Measurements from ENCODE around the gene QPRT. TPM values are rescaled to one million over a fixed set of nuclear protein-coding genes. Genes with fewer than 3 reads are reported as not detected.
A peak's percentile ranks its signal among the peaks of the same experiment; 100 is the strongest.
"Not testable (repeated sequence)": the region's sequence is repeated elsewhere in the genome, so short reads cannot be mapped to it uniquely, and the experiment has no call there.

QPRT gene
- polyA plus RNA-seq, 1 donor, result 80.1 TPM

DNA sequence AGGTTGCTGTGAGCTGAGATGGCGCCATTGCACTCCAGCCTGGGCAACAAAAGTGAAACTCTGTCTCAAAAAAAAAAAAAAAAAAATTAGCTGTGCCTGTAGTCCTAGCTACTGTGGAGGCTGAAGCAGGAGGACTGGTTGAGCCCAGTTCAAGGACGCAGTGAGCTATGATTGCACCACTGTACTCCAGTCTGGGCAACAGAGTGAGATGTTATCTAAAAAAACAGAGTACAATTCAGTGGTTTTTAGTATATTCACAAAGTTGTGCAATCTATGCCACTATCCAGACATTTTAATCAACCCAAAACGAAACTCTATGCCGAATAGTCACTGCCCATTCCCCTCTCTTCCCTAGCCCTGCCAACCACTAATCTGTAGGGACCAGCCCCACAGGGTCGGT is 41.7 kb downstream of the QPRT start:
- no peak for DNase-seq

DNA sequence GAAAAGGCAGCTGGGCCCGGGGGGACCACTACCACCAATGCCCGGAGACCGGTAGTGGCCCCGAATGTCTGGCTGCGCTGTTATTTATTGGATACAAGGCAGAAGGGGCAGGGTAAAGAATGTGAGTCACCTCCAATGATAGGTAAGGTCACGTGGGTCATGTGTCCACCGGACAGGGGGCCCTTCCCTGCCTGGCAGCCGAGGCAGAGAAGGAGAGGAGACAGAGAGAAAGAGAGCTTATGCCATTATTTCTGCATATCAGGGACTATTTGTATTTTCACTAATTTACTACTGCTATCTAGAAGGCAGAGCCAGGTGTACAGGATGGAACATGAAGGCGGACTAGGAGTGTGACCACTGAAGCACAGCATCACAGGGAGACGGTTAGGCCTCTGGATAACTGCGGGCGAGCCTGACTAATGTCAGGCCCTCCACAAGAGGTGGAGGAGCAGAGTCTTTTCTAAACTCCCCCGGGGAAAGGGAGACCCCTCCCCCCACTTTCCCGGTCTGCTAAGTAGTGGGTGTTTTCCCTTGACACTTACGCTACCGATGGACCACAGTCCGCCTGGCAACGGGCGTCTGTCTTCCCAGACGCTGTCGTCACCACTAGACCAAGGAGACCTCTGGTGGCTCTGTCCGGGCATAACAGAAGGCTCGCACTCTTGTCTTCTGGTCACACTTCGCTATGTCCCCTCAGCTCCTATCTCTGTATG is 42.3 kb downstream of the QPRT start:
- DNase-seq, result peak; percentile 64

DNA sequence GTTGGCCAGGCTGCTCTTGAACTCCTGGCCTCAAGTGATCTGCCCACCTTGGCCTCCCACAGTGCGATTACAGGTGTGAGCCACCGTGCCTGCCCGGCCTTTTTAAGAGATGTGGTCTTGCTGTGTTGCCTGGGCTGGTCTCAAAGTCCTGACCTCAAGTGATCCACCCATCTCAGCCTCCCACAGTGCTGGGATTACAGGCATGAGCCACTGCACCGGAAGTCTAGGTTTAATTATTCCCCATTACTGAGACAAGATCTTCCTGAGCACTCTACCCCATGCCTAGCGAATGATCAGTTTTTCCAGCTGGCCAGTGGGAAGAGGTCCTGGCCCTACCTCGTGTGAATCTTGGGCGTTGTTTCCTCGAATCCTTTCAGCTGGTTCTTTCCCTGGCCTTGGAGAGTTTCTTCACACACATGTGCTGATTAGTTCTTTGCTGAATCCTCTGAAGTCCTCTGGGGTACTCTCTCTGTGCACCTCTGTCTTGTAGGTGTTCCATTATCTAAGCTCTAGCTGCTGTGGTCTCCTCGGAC is 47.9 kb downstream of the QPRT start:
- no peak for DNase-seq

DNA sequence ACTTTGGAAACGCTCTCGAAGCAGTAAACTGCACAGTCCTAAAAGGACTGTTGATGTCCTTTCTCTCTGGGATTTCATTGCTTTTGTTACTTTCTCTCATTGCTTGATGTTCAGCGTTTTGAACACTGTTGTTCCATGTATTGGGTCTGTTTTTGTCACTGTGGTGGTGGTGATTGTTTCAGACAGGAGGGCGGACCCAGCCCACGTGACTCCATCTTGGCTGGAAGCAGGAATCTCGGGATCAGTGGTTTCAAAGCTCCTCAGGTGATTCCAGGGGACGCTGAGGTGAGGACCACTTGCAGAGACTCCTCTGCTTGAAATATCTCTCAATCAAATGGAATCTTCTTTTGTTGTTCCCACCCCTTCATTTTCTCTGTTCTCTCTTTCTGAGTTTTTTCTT is 48.5 kb downstream of the QPRT start:
- no peak for DNase-seq

DNA sequence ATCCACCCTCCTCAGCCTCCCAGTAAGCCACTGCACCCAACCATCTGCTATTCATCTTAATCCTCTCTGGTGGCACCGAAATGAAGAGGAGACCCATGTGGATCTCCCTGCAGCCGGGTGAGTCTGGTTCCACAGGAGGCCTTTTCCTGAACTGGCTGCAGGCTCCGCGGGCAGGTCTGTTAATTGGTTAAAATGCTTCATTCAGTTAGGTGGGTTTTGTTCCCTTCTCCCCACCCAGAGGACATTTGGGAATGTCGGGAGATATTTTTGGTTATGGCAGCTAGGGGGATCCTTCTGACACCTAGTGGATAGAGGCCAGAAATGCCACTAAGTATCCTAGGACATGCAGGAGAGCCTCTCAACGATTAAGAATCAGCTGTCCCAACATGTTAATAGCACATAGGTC is 50.1 kb downstream of the QPRT start:
- DNase-seq, result no peak

DNA sequence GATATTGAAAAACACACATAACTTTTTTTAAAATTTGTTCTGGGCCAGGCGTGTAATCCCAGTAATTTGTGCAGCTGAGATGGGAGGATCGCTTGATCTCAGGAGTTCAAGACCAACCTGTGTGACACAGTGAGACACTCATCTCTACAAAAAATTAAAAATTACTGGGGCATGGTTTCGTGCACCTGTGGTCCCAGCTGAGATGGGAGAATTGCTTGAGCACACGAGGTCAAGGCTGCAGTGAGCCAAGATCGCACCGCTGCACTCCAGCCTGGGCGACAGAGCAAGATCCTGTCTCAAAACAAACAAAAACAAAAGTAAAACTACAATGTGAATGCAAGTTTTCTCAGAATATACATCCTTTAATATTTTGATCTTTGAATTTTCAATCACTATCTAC is 51.7 kb downstream of the QPRT start:
- no peak for DNase-seq

DNA sequence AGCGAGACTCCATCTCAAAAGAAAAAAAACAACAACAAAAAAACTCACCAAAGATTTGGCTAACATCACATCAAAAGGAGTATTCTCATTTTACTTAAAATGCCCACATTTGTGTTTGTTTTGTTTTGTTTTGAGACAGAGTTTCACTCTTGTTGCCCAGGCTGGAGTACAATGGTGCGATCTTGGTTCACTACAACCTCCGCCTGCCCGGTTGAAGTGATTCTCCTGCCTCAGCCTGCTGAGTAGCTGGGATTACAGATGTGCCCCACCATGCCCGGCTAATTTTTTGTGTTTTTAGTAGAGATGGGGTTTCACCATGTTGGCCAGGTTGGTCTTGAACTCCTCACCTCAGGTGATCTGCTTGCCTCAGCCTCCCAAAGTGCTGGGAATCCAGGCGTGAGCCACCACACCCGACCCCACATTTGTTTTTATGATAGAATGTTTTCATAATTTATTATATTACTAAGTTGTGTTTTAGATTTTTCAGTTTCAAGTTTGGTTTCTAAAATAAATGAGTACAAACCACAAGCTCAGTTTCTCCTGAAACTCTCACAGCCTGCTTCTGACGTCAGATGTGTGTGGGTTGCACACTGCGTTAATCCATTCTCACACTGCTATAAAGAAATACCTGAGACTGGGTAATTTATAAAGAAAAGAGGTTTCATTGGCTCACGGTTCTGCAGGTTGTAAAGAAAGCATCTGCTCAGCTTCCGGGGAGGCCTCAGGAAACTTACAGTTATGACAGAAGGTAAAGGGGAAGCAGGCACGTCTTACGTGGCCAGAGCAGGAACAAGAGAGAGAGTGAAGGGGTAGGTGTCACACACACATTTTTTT is 53.0 kb downstream of the QPRT start:
- DNase-seq, result not testable (repeated sequence)

DNA sequence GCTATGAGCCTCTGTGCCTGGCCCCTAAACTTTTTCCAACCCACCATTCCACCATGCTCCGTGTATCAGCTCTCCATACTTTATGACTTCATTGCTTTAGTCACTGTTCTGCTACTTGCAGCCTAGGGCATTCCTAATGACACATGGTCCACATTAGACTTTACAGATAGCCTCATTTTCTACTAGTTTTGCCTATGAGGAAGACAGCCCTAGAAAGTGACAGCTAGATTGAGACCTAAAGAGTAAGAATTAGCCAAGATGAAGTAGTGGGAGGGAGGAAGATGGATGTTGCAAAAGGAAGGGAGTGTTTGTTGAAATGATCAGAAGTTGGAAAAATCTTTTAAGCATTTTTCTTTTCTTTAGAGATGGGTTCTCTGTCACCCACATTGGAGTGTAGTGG is 55.8 kb downstream of the QPRT start:
- DNase-seq, result no peak

DNA sequence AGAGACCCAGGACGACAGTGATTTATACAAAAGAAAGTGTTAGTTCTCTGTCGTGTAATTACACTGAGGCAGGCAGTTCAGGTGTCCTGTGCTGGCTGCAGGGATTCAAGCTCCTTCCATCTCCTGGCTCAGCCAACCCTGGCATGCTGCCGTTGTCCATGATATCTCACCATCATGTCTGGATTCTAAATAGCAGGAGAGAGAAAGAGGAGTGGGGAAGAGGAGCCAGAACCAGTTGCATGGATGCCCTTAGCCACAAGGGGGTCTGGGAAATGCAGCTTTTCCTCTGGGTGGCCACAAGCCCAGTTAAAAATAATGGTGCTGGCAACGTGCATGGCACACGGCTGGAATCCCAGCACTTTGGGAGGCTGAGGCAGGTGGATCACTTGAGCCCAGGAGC is 57.1 kb downstream of the QPRT start:
- DNase-seq, result no peak

DNA sequence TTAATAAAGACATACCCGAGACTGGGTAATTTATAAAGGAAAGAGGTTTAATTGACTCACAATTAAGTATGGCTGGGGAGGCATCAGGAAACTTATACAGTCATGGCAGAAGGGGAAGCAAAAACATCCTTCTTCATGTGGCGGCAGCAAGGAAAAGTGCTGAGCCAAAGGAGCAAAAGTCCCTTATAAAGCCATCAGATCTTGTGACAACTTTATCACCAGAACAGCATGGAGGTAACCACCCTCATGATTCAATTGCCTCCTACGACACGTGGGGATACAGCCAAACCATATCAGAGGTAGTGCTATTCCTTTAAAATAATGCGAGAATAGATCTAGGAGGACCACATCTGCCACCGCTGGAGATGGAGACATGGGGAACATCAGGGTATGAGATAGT is 57.8 kb downstream of the QPRT start:
- DNase-seq, result no peak

DNA sequence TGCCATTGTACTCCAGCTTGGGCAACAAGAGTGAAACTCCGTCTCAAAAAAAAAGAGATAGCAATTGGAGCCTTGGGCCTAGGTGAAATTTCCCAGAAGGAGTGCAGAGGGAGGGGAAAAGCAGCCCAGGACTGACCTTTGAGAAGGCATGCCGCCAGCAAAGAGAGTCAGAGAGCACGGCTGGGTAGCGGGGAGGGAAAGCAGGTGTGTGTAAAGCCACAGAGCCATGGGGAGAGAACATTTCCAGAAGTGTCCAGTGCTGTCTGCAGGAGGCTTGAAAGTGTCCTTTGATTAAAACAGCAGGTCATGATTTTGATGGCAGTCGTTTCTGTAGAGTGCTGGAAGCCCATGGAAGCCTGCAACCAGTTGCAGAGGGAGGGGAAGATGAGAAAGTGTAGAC is 58.7 kb downstream of the QPRT start:
- no peak for DNase-seq

DNA sequence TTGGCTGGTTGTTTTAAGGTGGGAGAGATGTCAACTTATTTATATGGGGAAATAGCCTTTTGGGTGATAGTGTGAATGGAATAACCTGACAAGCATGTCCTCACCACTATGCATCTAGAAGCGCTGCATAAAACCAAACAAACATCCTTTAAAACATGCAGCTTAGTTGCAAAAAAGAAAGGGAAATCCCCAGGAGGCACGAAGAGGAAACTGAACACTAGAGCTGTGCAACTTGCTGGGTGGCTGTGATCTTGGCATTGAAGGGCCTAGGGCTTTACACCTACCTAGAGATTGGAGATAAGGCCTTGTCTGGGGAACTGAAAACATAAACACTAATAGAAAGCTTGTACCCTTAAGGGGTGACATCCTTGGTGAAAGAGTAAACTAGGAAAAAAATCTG is 59.5 kb downstream of the QPRT start:
- no peak for DNase-seq

DNA sequence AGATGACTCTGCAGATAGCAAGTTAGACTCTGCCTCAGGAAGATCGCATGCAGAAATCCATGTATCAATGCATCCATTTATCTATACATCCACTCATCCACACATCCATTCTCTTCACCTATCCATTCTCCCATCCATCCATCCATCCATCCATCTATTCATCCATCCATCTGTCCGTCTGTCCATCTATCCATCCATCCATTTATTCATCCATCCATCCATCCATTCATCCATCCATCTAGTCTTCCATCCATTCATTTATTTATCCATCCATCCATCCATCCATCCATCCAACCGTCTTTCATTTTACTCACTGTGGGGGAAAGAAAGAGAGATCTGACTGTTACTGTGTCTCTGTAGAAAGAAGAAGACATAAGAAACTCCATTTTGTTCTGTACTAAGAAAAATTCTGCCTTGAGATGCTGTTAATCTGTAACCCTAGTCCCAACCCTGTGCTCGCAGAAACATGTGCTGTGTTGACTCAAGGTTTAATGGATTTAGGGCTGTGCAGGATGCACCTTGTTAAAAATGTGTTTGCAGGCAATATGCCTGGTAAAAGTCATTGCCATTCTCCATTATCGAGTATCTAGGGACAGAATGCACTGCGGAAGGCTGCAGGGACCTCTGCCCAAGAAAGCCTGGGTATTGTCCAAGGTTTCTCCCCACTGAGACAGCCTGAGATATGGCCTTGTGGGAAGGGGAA is 61.1 kb downstream of the QPRT start:
- not testable (repeated sequence) for DNase-seq

DNA sequence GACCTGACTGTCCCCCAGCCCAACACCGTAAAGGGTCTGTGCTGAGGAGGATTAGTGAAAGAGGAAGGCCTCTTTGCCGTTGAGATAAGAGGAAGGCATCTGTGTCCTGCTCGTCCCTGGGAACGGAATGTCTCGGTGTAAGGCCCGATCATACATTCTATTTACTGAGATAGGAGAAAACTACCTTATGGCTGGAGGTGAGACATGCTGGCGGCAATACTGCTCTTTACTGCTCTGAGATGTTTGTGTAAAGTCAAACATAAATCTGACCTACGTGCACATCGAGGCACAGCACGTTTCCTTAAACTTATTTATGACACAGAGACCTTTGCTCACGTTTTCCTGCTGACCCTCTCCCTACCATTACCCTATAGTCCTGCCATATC is 61.6 kb downstream of the QPRT start:
- DNase-seq, result not testable (repeated sequence)

DNA sequence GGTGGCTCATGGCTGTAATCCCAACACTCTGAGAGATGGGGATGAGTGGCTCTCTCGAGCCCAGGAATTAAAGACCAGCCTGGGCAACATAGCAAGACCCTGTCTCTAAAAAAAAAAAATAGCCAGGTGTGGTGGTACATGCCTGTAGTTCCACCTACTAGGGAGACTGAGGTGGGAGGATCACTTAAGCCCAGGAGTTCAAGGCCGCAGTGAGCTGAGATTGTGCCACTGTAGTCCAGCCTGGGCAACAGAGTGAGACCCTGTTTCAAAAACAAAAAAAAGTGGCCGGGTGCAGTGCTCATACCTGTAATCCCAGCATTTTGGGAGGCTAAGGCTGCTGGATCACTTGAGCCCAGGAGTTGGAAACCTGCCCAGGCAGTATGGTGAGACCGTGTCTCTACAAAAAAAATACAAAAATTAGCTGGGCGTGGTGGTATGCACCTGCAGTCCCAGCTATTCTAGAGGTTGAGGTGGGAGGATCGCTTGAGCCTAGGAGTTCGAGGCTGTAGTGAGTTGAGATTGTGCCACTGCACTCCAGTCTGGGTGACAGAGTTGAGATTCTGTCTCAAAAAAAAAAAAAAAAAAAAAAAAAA is 63.8 kb downstream of the QPRT start:
- no peak for DNase-seq

DNA sequence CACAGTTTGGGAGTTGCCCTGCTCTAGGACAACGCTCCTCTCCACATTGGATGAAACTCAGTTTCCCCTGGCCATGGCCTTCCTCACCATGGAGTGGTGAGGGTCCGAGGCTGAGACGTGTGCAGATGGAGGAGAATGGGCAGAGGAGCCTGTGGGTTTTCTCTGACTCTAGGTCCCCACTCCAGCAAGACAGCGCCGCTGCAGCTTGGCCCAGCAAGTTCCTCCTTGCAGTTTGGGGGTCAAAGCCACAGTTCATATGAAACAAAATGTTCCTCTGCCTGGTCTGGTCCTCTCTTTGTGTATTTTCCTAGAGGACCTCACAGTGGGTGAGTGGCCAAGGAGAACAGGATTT is 64.5 kb downstream of the QPRT start:
- no peak for DNase-seq

DNA sequence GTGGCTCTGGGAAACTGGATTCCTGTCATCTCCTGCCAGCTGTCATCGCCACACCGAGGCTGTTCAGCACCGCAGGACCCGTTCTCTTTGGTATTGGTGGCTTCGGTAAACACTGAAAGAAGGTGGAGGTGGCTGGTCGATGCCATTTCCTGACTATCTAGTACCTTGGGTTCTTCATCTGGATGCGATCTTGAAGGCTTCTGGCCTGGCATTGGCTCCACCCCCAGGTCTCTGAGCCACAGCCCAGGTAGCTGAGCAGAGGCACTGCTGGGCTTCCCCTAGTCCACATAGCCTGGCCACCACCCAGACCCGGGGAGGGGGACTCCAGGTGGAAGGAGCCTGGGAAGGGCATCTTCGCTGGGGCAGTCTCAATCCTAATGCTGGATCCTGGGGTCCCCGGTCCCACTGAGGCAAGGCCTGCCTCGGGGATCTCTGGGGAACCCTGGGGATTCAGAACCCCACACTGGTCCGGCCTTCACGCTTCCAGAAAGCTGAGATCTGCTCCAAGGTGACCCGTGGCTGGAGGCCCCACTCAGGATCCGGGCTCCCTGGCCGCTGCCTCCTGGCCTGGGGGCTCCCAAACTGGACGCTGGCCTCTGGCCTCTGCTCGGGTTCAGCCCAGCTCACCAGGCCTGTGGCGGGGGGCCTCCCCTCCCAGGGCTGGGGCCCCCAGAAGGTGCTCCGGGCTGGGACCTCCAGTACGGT is 65.0 kb downstream of the QPRT start:
- no peak for DNase-seq

DNA sequence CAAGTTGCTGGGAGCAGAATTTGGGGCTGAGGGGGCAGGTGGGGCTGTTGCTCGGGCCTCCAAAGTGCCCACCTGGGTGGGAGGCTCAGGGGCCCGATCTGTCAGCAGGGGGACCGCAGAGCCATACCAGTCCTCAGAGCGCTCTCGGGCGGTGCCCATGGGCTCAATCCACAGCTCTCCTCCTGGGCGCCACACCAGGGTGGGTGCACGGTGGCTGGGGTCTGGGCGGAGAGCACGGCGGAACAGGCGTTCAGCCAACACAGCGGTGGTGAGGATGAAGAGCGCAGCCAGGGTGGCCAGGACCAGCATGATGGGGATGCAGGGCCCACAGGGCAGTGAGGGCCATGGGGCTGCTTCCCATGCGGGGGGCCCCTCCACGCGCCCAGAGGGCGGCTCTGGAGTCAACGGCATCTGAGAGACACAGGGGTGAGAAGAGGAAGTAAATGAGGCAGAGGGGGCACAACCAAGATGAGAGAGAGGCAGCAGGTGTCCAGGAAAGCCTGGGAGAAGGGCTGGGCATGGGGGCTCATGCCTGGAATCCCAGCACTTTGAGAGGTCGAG is 65.6 kb downstream of the QPRT start:
- no peak for DNase-seq

DNA sequence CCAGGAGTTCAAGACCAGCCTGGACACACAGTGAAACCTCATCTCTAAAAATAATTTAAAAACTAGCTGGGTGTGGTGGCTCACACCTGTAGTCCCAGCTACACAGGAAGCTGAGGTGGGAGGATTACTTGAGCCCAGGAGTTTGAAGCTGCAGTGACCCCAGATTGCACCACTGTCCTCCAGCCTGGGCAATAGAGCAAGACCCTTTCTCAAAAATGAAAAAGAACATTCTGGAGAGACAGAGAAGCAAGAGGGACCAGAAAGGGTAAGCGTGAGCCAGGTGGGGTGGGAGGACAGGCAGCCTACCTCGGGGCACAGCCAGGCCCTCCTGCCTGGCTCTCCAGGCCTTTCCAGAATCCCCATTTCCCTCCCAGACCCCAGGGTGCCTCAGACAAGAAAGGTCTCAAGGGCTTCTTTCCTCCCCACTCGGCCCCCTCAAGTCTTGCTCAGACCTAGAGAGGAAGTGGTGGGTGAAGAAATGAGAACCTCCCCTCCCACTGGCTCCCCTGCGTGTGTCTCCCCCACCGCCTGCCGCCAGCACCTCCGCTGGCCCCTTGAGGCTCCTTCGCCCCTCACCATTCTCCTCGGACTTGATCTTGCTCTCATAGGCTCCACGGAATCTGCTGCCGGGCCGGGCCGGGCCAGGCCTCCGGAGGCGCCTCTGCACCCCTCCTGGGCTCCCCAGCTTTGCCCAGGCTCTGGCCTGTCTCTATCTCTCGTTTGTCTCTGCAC is 66.3 kb downstream of the QPRT start:
- DNase-seq, result no peak

DNA sequence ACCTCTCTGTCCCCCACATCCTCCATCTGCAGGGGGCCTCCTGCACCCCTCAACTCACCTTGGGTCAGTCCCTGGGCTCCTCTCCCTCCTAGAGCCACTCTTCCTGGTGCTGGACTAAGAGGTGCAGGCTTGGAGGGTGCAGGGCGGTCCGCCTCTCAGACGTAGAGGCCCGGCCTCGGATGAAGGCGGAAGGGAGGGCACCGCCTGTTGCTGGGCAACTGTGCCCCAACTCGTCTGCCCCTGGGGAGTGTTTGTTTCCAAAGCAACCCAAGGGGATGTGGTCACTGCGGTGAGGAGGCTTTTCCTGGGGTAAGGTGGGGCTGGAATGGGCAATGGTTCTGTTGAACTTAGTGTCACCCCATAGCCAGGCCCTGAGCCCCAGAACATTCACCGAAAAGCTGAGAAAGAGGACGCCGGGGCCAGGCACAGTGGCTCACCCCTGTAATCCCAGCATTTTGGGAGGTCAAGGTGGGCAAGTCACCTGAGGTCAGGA is 66.9 kb downstream of the QPRT start, which contains the start of gene C16orf54:
Gene C16orf54 (minus strand): TSS at position 138 of the 493 bp plus-strand sequence. CDS start 1,039 bp downstream, outside the sequence.
- DNase-seq, result peak; percentile 16

DNA sequence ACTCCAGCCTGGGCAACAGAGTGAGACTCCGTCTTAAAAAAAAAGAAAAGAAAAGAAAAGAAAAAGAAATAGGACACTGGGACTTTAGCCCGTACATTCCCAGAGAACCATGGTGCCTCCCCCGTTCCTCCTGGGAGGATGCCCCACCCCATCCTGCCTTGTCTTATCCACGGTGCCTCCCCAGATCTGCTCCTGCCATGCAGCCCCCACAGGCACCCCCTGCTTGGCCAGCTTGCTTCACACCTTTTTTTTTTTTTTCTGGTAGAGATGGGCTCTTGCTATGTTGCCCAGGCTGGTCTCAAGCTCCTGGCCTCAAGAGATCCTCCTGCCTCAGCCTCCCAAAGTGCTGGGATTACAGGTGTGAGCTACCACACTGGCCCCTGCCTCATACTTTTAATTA is 67.5 kb downstream of the QPRT start:
- not testable (repeated sequence) for DNase-seq

All from hindlimb muscle (tissue), 1 donor.